ENCODE results near the gene MT1B. TPM values are rescaled to one million over a fixed set of nuclear protein-coding genes. Genes with fewer than 3 reads are reported as not detected.

Gene MT1B
- total and polyA plus RNA-seq, 2 of the 4 experiments (the other 2 are of a cell fraction), result not detected

DNA sequence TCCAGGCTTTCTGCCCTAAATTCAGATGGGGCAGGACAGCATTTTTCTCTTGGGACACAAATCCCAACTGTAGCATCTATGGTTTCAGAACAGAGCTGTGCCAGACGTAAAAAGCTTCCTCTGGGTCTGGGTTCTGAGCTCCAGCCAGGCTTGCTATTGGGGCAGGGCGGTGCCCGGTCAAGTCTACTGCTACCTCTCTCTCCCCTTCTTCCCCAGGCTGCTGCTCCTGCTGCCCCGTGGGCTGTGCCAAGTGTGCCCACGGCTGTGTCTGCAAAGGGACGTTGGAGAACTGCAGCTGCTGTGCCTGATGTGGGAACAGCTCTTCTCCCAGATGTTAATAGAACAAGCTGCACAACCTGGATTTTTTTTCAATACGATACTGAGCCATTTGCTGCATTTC, 18.2 kb upstream of the MT1B start:
- DNase-seq, result no peak
- Histone ChIP-seq H2AK5ac (ENCODE audit: low read depth, low read length) (no peak overlapping the region), H4K5ac (ENCODE audit: low read depth, low read length) (no peak overlapping the region), H3K14ac (replicated peaks; ENCODE audit: low read depth, low read length) (no peak overlapping the region), H4K20me1 (ENCODE audit: insufficient read depth, low read length) (no peaks in the 10 kb centered on the region), H3K56ac (ENCODE audit: extremely low read depth, insufficient read depth, low read length) (no peak overlapping the region), H2BK120ac (ENCODE audit: low read depth, low read length) (no peak overlapping the region), H3K27me3 (ENCODE audit: control insufficient read depth, insufficient read depth, low read length) (peaks cover 71% of the 10 kb centered on the region), H3K4ac (ENCODE audit: low read depth, low read length) (no peak overlapping the region), H3K23ac (ENCODE audit: low read depth, low read length) (no peak overlapping the region), H3K27ac (ENCODE audit: insufficient read depth, low read length) (no peak overlapping the region), H4K91ac (ENCODE audit: insufficient read depth, low read depth, low read length) (no peak overlapping the region), H3K9ac (ENCODE audit: low read depth, low read length) (no peak overlapping the region), H3K79me1 (ENCODE audit: low read depth in 1 of 2, low read length in 2 of 2) (no peaks in the 10 kb centered on the region), H3K4me2 (ENCODE audit: low read depth, low read length) (no peak overlapping the region), H2BK5ac (ENCODE audit: low read depth, low read length, poor library complexity, severe bottlenecking) (no peak overlapping the region), H2BK15ac (ENCODE audit: low read depth, low read length) (no peak overlapping the region), H2AK9ac (replicated peaks; ENCODE audit: low read depth, low read length, poor library complexity) (no peak overlapping the region), H3K9me3 (ENCODE audit: control insufficient read depth, insufficient read depth, low read length) (peaks cover 2% of the 10 kb centered on the region; the same call in 1 of the 2 replicates), H4K8ac (ENCODE audit: low read depth in 2 of 2, low read length in 2 of 2) (no peak overlapping the region), H3K18ac (ENCODE audit: low read depth, low read length) (no peak overlapping the region), H3K4me1 (ENCODE audit: control insufficient read depth, insufficient read depth, low read length) (no peaks in the 10 kb centered on the region; the same call in 1 of the 2 replicates), H3K4me3 (ENCODE audit: insufficient read depth, low read depth, low read length) (no peak overlapping the region), H2BK20ac (ENCODE audit: low read depth, low read length) (no peak overlapping the region), H3K36me3 (ENCODE audit: control insufficient read depth, insufficient read depth, low read length) (no peaks in the 10 kb centered on the region), H3K9me1 (ENCODE audit: insufficient read depth, low read length) (no peaks in the 10 kb centered on the region), H2AFZ (replicated peaks; ENCODE audit: low read length, poor library complexity) (no peak overlapping the region)
- ChIA-PET POLR2A (ENCODE audit: unreplicated experiment) (no interaction called here), CTCF (no interaction called here)
- in situ Hi-C loops (cut with MboI; ENCODE audit: low sequenced_read_pairs) (no loop called here), intact Hi-C loops (cut with micrococcal nuclease) (no loop called here), dilution Hi-C loops (cut with HindIII; ENCODE audit: low sequenced_read_pairs, unreplicated experiment) (no loop called here)
- 71% methylated on average over 3 of the region's 7 CpGs; no CpG with 5 or more reads in 1 of the 2 experiments for WGBS, 2 experiments (ENCODE audit: extremely low coverage in 2 of 2, insufficient read length in 1 of 2)
- BruUV-seq (replicated peaks), result no TSS peak
- TF ChIP-seq MAFK (IDR thresholded peaks at IDR 0.05; ENCODE audit: low read depth, low read length), result no peak
- ATAC-seq (ENCODE audit: low read depth), result no peak

Data from IMR-90 (cell line).